NCI-H2171 (cell line): ENCODE results near the gene MOBP.
"Not testable (repeated sequence)": the region's sequence is repeated elsewhere in the genome, so short reads cannot be mapped to it uniquely, and the experiment has no call there.

Experiments used
- DNase-seq: peaks from one replicate; lab custom pipeline; 2025; lab: John Stamatoyannopoulos, UW

The MOBP gene

GRCh38 chr3:39467394-39468107, at the start of gene MOBP:
Gene MOBP (plus strand): TSS chr3:39467680. CDS start chr3:39502070, 34,390 bp downstream.
- no peak for DNase-seq

GRCh38 chr3:39418556-39419225, 48.8 kb upstream of the MOBP start:
- not testable (repeated sequence) for DNase-seq

- DNase-seq, result no peak
These were observed 47.7 kb upstream of the MOBP start for GRCh38 chr3:39419742-39420315.

GRCh38 chr3:39420543-39420942, 46.9 kb upstream of the MOBP start:
- DNase-seq, result no peak

GRCh38 chr3:39423436-39423970, 44.0 kb upstream of the MOBP start:
- no peak for DNase-seq

- DNase-seq, result no peak
These were observed 41.2 kb upstream of the MOBP start for GRCh38 chr3:39426312-39426711.

GRCh38 chr3:39427506-39427905, 40.0 kb upstream of the MOBP start:
- DNase-seq, result no peak

GRCh38 chr3:39428745-39429201, 38.7 kb upstream of the MOBP start:
- DNase-seq, result no peak

- no peak for DNase-seq
These were observed 38.0 kb upstream of the MOBP start for GRCh38 chr3:39429466-39429865.

GRCh38 chr3:39432342-39432741, 35.1 kb upstream of the MOBP start:
- no peak for DNase-seq

- no peak for DNase-seq
These were observed 33.8 kb upstream of the MOBP start for GRCh38 chr3:39433642-39434041.

GRCh38 chr3:39434574-39434973, 32.9 kb upstream of the MOBP start:
- no peak for DNase-seq

- DNase-seq, result no peak
These were observed 32.3 kb upstream of the MOBP start for GRCh38 chr3:39435006-39435748.

- no peak for DNase-seq
These were observed 28.6 kb upstream of the MOBP start for GRCh38 chr3:39438880-39439279.

- DNase-seq, result no peak
These were observed 27.2 kb upstream of the MOBP start for GRCh38 chr3:39440316-39440715.

- no peak for DNase-seq
These were observed 23.9 kb upstream of the MOBP start for GRCh38 chr3:39443530-39443929.

GRCh38 chr3:39445927-39446326, 21.6 kb upstream of the MOBP start:
- DNase-seq, result no peak

- DNase-seq, result no peak
These were observed 21.0 kb upstream of the MOBP start for GRCh38 chr3:39446444-39446843.

GRCh38 chr3:39447637-39448483, 19.6 kb upstream of the MOBP start:
- peak; percentile 30 for DNase-seq

- DNase-seq, result no peak
These were observed 18.8 kb upstream of the MOBP start for GRCh38 chr3:39448506-39449233.

GRCh38 chr3:39449796-39450195, 17.7 kb upstream of the MOBP start:
- no peak for DNase-seq
